K562 (cell line): ENCODE results near the gene SCRN1. TPM values are rescaled to one million over a fixed set of nuclear protein-coding genes. Genes with fewer than 3 reads are reported as not detected.

ENCODE experiments used
- EZH2 ChIP-seq: IDR thresholded peaks from 2 replicates; pipeline ENCODE4 v1.6.1; 2012; ENCODE audit warnings: low read depth, mild to moderate bottlenecking, inconsistent platforms, low read length, borderline replicate concordance
- HNRNPH1 ChIP-seq: fragments of 200-400 bp; formaldehyde crosslinking; optimal IDR thresholded peaks from 2 replicates; pipeline ENCODE3; 2017; ENCODE audit warnings: low read depth, mild to moderate bottlenecking, low read length, moderate library complexity
- NRF1 ChIP-seq, 2 experiments: fragments of 450-650 bp; IDR thresholded peaks in 1 of 2; conservative IDR thresholded peaks in 1 of 2; 2 replicates each; pipeline ENCODE4 v1.6.1; 2014; ENCODE audit warnings: mild to moderate bottlenecking in 2 of 2
- PHF8 ChIP-seq: fragments of 200-600 bp; sonication (generic); IDR thresholded peaks from 2 replicates; pipeline ENCODE4 v1.6.1; 2012; ENCODE audit warnings: mixed run types, mild to moderate bottlenecking, inconsistent platforms, low read length, moderate library complexity, borderline replicate concordance
- PML ChIP-seq: IDR thresholded peaks from 2 replicates; pipeline ENCODE4 v1.6.1; 2012; ENCODE audit warnings: low read length, inconsistent platforms
- POLR2AphosphoS5 ChIP-seq: IDR thresholded peaks from 2 replicates; pipeline ENCODE4 v1.6.1; 2011; ENCODE audit warnings: mild to moderate bottlenecking, low read depth, low read length, moderate library complexity; ENCODE audit not compliant: control insufficient read depth, insufficient read depth
- RBM22 ChIP-seq: fragments of 200-400 bp; formaldehyde crosslinking; IDR thresholded peaks from 2 replicates; pipeline ENCODE4 v1.6.1; 2018; ENCODE audit warnings: low read length, low read depth; ENCODE audit not compliant: poor library complexity, severe bottlenecking
- SREBF1 ChIP-seq: fragments of 150-350 bp; IDR thresholded peaks from 2 replicates; pipeline ENCODE4 v1.6.1; 2014; ENCODE audit warnings: antibody characterized with exemption, low read depth, low read length, borderline replicate concordance
- TSHZ1 ChIP-seq: fragments of 250-450 bp; sonication (Bioruptor Pico); IDR thresholded peaks from 2 replicates; pipeline ENCODE4 v1.4.0; 2020; ENCODE audit warnings: mild to moderate bottlenecking, moderate library complexity
- WHSC1 ChIP-seq: IDR thresholded peaks from one replicate; pipeline ENCODE4 v1.6.1; 2012; ENCODE audit warnings: low read length, control low read depth, inconsistent platforms
- XRCC5 ChIP-seq: fragments of 200-400 bp; formaldehyde crosslinking; IDR thresholded peaks from 2 replicates; pipeline ENCODE4 v1.6.1; 2017; ENCODE audit warnings: low read depth, mild to moderate bottlenecking, low read length
- ZNF41 ChIP-seq: fragments of 250-450 bp; sonication (Bioruptor Pico); conservative IDR thresholded peaks from 2 replicates; pipeline ENCODE4 v1.4.0; 2020; ENCODE audit warnings: mild to moderate bottlenecking
- ZNF785 ChIP-seq: fragments of 250-450 bp; sonication (Bioruptor Pico); IDR thresholded peaks from 2 replicates; pipeline ENCODE4 v1.4.0; 2020; ENCODE audit warnings: mild to moderate bottlenecking
- polyA plus RNA-seq, 8 experiments: library from polyadenylated mRNA; depleted of rRNA in 4 of 8; stranded (reverse) in 5 of 8; unstranded in 3 of 8; fragments of >200 nt; fragmentation: Nextera tagmentation in 2 of 8; fragmentation: Illumina TruSeq in 1 of 8; extraction: Ambion mirVana in 2 of 8; extraction: Trizol in 1 of 8; gene quantifications; 2 replicates each; pipeline versions ENCODE4 v1.2.1 to v1.2.3, GENCODE V29; 2011 to 2014; ENCODE audit warnings: inconsistent platforms in 1 of 8, missing spikeins in 1 of 8
- total RNA-seq, 7 experiments: library from RNA; depleted of rRNA in 6 of 7; stranded (reverse); fragments of >200 nt in 6 of 7; fragmentation: Illumina TruSeq in 2 of 7; extraction: Trizol in 2 of 7; gene quantifications; 2 replicates each; pipeline versions ENCODE4 v1.2.1 to v1.2.3, GENCODE V29; 2011 to 2021; ENCODE audit warnings: low replicate concordance in 1 of 7
- TF ChIP-seq, protein P1 (sequence below), 2 experiments: fragments of 450-650 bp; formaldehyde crosslinking in 1 of 2; IDR thresholded peaks; 2 replicates each; pipeline versions ENCODE4 v1.4.0 to v1.6.1; 2014 to 2020; ENCODE audit warnings: mild to moderate bottlenecking in 2 of 2, borderline replicate concordance in 1 of 2, low read depth in 1 of 2

The SCRN1 gene
- total and polyA plus RNA-seq, 9 of the 15 experiments (the other 6 are each of a cell fraction or from before 2014, with no cell fraction given) = 0.13 to 1.4 (median 0.20) TPM

GRCh38 chr7:30026229-30027064, 36.8 kb upstream of the SCRN1 start, which contains the start of gene FKBP14 (continued):
- TF ChIP-seq, protein P1, sequence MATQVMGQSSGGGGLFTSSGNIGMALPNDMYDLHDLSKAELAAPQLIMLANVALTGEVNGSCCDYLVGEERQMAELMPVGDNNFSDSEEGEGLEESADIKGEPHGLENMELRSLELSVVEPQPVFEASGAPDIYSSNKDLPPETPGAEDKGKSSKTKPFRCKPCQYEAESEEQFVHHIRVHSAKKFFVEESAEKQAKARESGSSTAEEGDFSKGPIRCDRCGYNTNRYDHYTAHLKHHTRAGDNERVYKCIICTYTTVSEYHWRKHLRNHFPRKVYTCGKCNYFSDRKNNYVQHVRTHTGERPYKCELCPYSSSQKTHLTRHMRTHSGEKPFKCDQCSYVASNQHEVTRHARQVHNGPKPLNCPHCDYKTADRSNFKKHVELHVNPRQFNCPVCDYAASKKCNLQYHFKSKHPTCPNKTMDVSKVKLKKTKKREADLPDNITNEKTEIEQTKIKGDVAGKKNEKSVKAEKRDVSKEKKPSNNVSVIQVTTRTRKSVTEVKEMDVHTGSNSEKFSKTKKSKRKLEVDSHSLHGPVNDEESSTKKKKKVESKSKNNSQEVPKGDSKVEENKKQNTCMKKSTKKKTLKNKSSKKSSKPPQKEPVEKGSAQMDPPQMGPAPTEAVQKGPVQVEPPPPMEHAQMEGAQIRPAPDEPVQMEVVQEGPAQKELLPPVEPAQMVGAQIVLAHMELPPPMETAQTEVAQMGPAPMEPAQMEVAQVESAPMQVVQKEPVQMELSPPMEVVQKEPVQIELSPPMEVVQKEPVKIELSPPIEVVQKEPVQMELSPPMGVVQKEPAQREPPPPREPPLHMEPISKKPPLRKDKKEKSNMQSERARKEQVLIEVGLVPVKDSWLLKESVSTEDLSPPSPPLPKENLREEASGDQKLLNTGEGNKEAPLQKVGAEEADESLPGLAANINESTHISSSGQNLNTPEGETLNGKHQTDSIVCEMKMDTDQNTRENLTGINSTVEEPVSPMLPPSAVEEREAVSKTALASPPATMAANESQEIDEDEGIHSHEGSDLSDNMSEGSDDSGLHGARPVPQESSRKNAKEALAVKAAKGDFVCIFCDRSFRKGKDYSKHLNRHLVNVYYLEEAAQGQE (IDR thresholded peaks at IDR 0.05; ENCODE audit: borderline replicate concordance) = no peak
- TF ChIP-seq, protein P1 (CRISPR knock-in tag; IDR thresholded peaks at IDR 0.05; ENCODE audit: low read depth) = no peak
- TF ChIP-seq HNRNPH1 (no peak), XRCC5 (peak; percentile 85), PML (peak; percentile 67), PHF8 (peak; percentile 70; the same call in 1 of the 2 replicates), WHSC1 (no peak), TSHZ1 (no peak), SREBF1 (no peak), EZH2 (no peak), ZNF785 (CRISPR knock-in tag) (no peak), RBM22 (no peak), POLR2AphosphoS5 (peak; percentile 72; the same call in 1 of the 2 replicates), ZNF41 (CRISPR knock-in tag) (no peak), NRF1 (conservative IDR thresholded peaks at IDR 0.05 in 1 of 2, IDR thresholded peaks at IDR 0.05 in 1 of 2) (peak; percentile 53 to 67)
